CD4-positive, alpha-beta T cell treated with Interleukin-15 for 4 hours (primary cell): ENCODE results near the gene EVA1A.

Experiments
- DNase-seq: peaks from one replicate; pipeline ENCODE4 v3.0.0-alpha.2; 2020; ENCODE audit warnings: low spot score

EVA1A gene

DNA sequence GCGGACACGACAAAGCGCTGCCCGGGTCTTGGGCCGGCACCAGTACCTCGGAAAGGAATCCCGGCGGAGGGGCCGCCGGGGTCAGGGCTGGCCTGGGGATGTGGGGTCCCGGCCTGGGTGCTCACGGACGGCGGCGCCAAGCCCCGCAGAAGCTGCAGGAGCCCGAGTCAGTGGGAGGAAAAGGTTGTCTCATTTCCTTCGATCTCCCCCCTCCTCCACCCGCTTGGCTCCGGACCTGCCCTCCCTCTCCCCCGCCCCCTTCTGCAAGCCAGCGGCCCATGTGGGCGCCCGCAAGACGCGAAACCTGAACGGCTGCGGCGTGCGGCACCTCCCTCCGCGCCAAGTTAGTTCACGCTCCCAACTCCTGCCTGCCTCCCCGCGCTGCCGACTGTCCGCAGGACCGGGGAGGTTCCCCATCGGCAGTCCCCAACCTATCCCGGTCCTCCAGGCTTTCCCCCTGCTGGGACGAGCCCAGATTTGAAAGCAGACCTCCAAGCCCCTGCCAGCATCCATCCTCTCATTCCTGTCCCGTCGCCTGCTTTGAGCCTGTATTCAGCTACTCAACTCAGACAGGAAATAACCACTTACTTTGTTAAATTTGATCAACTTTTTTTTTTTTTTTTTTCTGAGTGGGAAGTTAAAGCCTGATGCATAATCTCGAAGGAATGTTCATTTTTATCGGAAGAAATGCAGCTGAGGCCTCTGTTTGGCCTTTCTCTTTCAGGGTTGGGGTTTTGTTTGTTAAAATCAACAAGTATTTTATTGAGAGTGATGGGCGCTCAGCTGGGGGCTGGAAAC, at the start of gene EVA1A:
Gene EVA1A (minus strand): TSS at position 172 of the 798 bp plus-strand sequence. CDS start 42,799 bp downstream, outside the sequence.
- DNase-seq: no peak

DNA sequence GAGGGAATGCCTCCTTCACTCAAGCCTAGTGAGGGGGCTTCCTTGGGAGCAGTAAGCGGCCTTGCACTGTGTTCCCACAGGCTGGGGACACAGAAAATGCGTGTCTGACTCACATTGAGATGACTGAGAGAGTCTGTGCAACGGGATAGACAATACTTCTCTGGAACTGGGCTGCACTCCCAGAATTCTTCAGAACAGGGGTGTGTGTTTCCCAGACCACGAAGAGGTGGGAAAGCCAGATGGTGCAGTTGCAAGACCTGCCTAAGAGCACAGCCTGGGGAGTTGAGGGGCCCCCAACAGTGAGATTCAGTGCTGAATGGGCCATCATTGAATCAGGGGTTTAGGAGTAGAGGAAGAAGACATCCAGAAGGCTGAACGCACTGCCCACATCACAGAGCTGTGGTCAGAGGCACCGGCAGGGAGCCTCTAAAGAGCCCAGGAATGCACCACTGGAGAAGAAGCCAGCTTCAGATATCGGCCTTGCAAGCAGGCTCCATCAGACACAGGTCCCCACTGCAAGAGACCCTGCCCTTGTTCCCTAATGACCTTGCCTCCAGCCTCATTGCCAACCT, 49.3 kb upstream of the EVA1A start:
- DNase-seq: no peak

DNA sequence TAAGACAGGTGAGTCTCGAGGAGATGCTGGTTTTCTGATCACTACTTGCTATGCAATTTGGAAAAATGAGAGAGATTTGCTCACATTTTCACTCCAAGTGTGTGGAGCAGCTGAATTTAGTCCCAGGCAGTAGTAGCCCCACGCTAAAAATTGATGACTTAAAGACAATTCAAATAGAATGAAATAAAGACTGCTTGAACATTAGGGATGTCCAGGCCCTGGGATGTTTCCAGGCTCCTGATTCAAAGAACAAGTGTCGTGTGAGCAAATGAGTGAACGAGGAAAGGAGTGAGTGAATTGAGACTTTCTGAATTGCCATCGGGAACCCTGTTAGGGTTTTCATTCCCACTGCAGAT, 48.6 kb upstream of the EVA1A start:
- DNase-seq: no peak

- DNase-seq: peak; percentile 27
These were observed 48.1 kb upstream of the EVA1A start for GRCh38 chr2:75608684-75609333.

DNA sequence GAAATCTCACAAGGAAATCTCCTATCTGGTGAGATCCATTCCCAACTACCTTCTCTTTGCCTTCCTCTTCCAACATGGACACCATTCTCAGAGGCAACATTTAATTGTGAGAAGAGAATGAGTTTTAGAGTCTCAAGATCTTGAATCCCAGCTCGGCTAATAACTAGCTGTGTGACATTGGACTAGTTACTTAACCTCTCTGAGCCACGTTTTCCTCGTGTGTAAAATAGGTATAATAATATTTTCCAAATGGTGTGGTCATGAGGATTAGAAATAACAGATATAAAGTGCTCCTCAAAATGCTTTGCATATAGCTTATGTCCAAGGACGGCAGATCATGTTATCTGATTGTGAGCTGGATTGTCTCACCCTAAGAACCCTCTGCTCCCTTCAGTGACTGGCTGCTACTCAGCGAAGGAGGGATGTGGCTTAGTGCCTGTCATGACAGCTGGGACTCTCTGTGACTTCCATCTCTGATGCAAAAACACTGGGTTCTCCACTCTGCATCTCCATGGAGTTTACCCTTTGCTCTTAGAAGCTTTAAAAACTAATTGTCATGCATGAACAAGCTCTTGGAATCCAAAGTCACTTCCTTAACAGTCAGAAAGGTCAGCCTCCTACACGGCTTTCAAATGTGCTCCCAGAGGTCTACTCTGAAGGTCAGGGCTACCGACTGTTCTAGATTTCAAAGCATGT, 47.4 kb upstream of the EVA1A start:
- no peak for DNase-seq

DNA sequence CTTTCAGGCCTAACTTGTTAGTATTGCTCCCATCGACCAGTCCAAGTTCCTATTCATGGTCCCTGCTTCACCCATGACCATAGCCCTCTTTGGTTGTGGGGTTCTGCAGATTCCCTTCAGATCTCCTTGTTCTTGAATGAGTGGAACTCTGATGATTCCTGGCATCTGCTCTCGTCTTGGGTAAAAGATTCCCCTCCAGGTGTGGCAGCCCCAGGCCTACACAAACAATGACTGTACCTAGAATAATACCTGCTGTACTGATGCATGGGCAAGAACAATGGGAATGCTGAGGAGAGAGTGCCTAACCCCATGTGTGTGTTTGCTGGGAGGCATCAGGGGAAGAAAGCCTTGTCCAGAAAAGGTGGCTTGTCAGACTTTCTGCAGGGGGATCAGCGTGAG, 46.7 kb upstream of the EVA1A start:
- no peak for DNase-seq

DNA sequence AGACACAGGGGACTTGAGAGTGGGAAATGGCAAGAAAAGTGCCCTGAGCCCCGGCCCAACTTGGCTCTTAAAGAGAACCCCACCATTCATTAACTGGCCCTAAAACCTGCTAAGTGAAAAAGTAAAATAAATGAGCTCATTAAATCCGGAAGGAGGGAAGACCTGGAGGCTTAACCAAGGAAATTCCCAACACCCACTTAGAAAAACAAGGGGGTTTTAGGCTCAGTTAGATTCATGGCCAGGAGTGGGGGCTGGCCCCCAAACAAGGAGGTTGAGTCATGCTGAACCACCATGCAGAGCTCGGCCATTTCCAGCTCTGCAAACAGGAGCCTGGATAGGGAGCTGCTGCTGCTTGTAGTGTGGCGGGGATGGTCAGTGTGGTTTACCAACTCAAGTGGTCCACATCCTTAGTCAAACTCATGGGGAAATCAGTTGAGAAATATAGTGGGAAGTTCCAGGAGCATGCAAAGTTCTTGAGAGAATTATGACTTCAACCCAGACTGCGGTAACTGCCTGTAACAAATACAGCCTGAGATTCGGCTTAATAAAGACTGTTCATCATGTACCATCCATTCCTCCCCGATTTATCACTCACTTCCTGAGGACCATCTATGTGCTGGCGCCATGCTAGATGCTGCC, 46.1 kb upstream of the EVA1A start:
- no peak for DNase-seq

GRCh38 chr2:75605770-75606529, 45.2 kb upstream of the EVA1A start:
- DNase-seq: no peak

- DNase-seq: no peak
These were observed 43.7 kb upstream of the EVA1A start for GRCh38 chr2:75604484-75604883.

GRCh38 chr2:75603477-75603876, 42.7 kb upstream of the EVA1A start:
- DNase-seq: no peak

GRCh38 chr2:75602724-75603342, 42.1 kb upstream of the EVA1A start:
- DNase-seq: no peak

GRCh38 chr2:75600461-75601011, 39.8 kb upstream of the EVA1A start:
- no peak for DNase-seq

- no peak for DNase-seq
These were observed 37.9 kb upstream of the EVA1A start for GRCh38 chr2:75598589-75599155.

DNA sequence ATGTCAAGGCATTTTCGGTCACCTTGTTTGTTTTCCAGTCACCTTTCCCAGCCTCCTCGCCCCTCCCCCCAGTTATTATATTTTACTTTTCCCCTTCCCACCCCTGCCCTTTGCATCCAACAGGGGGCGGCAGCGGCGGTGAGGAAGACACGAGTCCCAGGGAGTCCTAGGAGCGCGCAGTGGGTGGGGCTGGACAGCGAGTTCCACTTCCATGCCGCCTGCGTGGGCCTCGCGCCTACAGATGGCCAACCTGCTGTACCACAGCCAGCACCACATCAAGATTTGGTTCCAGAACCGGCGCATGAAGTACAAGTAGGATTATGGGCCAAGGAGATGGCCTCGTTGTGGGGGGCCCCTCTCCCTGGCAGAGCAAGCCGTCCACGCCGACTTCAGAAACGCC, 37.2 kb upstream of the EVA1A start:
- DNase-seq: no peak

DNA sequence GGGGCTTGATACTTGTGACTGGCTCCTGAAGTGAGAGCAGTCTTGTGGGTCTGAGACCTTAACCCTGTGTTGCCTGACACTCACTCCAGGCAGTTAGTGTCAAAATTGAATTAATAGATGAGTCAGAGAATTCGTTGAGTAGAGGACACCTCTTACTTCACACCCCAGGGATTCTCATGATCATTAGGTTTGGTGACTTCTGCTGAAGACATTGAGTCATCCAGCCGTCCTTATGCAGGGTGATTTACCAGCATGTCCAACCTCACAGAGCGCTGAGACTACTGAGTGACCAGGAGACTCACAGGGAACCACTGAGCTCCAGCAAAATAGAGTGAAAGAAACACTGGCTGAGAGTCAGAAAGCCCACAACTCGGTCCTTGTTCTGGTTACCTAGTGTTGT, 36.0 kb upstream of the EVA1A start:
- DNase-seq: no peak

GRCh38 chr2:75595541-75596395, 35.0 kb upstream of the EVA1A start:
- no peak for DNase-seq

DNA sequence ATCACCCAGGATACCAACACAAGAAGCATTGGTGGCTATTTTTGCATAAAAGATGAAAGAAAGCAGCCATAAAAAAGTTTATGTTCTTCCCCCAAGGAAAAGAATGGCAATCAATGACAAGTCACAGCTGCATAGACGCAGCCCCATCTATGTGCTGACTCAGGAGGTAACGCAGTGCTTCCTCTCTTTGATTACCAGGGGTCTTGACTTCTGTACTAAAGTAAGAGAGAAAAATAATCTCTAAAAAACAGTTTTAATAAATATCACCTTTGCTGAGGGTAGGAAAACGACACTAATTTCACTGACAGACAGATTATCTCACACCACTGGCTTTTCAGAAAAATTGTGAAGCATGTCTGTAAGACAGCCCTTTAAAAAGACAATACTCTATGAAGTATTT, 33.9 kb upstream of the EVA1A start:
- no peak for DNase-seq

DNA sequence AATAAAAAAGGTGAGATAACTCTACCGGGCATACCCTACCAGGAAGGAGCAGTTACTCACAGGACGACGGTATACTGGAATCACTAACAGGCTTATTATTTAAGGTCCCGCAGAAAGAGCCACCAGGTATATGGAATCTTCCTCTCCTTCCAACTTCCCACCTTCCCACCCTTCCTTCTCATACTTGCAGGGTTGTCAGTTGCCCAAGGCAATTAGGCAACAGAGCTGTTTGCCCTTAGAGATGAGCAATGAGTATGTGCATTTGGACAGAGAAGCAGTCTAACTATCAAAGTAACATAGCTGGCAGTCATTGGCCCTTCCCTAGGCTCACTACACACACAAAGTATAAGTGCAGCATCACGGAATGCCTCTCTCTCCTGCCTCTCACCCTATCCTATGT, 32.1 kb upstream of the EVA1A start:
- no peak for DNase-seq

- DNase-seq: no peak
These were observed 31.3 kb upstream of the EVA1A start for GRCh38 chr2:75592030-75592429.
